SK-N-MC (cell line): ENCODE measurements around the gene SAA1.
"Not testable (repeated sequence)": the region's sequence is repeated elsewhere in the genome, so short reads cannot be mapped to it uniquely, and the experiment has no call there.

Source experiments
- DNase-seq: peaks from one replicate; pipeline ENCODE4 v3.0.0-alpha.2; 2011; ENCODE audit warnings: low read depth, low spot score
- H3K27ac ChIP-seq: fragments of 200-600 bp; sonication (generic); 2 replicates; pipeline ENCODE4 v1.5.1; 2016; ENCODE audit warnings: mixed run types
- H3K36me3 ChIP-seq: fragments of 200-600 bp; sonication (generic); 2 replicates; pipeline ENCODE4 v1.6.1; 2017; ENCODE audit warnings: antibody characterized with exemption, low read length, mixed read lengths; ENCODE audit not compliant: insufficient read depth
- H3K4me3 ChIP-seq: fragments of 200-600 bp; sonication (generic); 2 replicates; pipeline ENCODE4 v1.5.1; 2016
- H3K9ac ChIP-seq: fragments of 200-600 bp; sonication (generic); 2 replicates; pipeline ENCODE4 v1.8.0; 2017; ENCODE audit warnings: mixed run types, mixed read lengths; ENCODE audit not compliant: insufficient read length
- H3K9me3 ChIP-seq: fragments of 200-600 bp; sonication (generic); 2 replicates; pipeline ENCODE4 v1.6.1; 2017; ENCODE audit warnings: low read depth, mild to moderate bottlenecking, antibody characterized with exemption, low read length, moderate library complexity, mixed read lengths
- EZH2 ChIP-seq: fragments of 200-600 bp; sonication (generic); IDR thresholded peaks from one replicate; pipeline ENCODE4 v1.6.1; 2017; ENCODE audit warnings: antibody characterized with exemption
- FOXP2 ChIP-seq: optimal IDR thresholded peaks from 2 replicates; pipeline ENCODE3; 2011; ENCODE audit warnings: mild to moderate bottlenecking, moderate library complexity; ENCODE audit not compliant: insufficient read depth; ENCODE audit errors: extremely low read length, control extremely low read depth
- POLR2AphosphoS5 ChIP-seq: IDR thresholded peaks from 2 replicates; pipeline ENCODE4 v1.6.1; 2012; ENCODE audit warnings: mild to moderate bottlenecking, low read depth, low read length, borderline replicate concordance

Gene SAA1

GRCh38 chr11:18253233-18253632, 12.8 kb upstream of the SAA1 start:
- no peaks in the 10 kb centered on the region for H3K36me3 ChIP-seq
- H3K9ac ChIP-seq = no peak overlapping the region
- TF ChIP-seq FOXP2 = no peak
- no peak for TF ChIP-seq EZH2
- no peak for TF ChIP-seq POLR2AphosphoS5
- no peak for DNase-seq
- H3K4me3 ChIP-seq = no peak overlapping the region
- H3K27ac ChIP-seq = no peak overlapping the region
- H3K9me3 ChIP-seq = no peaks in the 10 kb centered on the region

GRCh38 chr11:18253778-18254338, 12.2 kb upstream of the SAA1 start:
- no peak for TF ChIP-seq FOXP2
- no peak for TF ChIP-seq POLR2AphosphoS5
- no peak for TF ChIP-seq EZH2
- Histone ChIP-seq H3K9me3 (no peaks in the 10 kb centered on the region), H3K27ac (no peak overlapping the region), H3K4me3 (no peak overlapping the region), H3K36me3 (no peaks in the 10 kb centered on the region), H3K9ac (no peak overlapping the region)
- DNase-seq = no peak

- Histone ChIP-seq H3K9me3 (no peaks in the 10 kb centered on the region), H3K9ac (no peak overlapping the region), H3K36me3 (no peaks in the 10 kb centered on the region), H3K4me3 (no peak overlapping the region), H3K27ac (no peak overlapping the region)
- no peak for DNase-seq
- no peak for TF ChIP-seq EZH2
- no peak for TF ChIP-seq FOXP2
- no peak for TF ChIP-seq POLR2AphosphoS5
Observed at GRCh38 chr11:18254781-18255361, 11.2 kb upstream of the SAA1 start.

GRCh38 chr11:18259259-18259658, 6.8 kb upstream of the SAA1 start:
- no peak overlapping the region for H3K27ac ChIP-seq
- TF ChIP-seq FOXP2 (no peak), EZH2 (no peak), POLR2AphosphoS5 (no peak)
- no peak overlapping the region for H3K4me3 ChIP-seq
- no peak overlapping the region for H3K9ac ChIP-seq
- no peaks in the 10 kb centered on the region for H3K9me3 ChIP-seq
- no peaks in the 10 kb centered on the region for H3K36me3 ChIP-seq
- no peak for DNase-seq

- no peaks in the 10 kb centered on the region for H3K36me3 ChIP-seq
- no peak overlapping the region for H3K4me3 ChIP-seq
- H3K9me3 ChIP-seq = no peaks in the 10 kb centered on the region
- H3K9ac ChIP-seq = no peak overlapping the region
- DNase-seq = no peak
- no peak overlapping the region for H3K27ac ChIP-seq
- TF ChIP-seq FOXP2 (no peak), EZH2 (no peak), POLR2AphosphoS5 (no peak)
Observed at GRCh38 chr11:18261721-18262120, 4.3 kb upstream of the SAA1 start.

- H3K9me3 ChIP-seq, H3K36me3 ChIP-seq, H3K9ac ChIP-seq, DNase-seq, H3K27ac ChIP-seq, H3K4me3 ChIP-seq: not testable (repeated sequence)
Observed at GRCh38 chr11:18262681-18263350, 3.2 kb upstream of the SAA1 start.

- Histone ChIP-seq H3K27ac (no peak overlapping the region), H3K9ac (no peak overlapping the region), H3K4me3 (no peak overlapping the region), H3K9me3 (no peaks in the 10 kb centered on the region), H3K36me3 (no peaks in the 10 kb centered on the region)
- no peak for DNase-seq
- no peak for TF ChIP-seq EZH2
Observed at GRCh38 chr11:18264035-18264434, 2.0 kb upstream of the SAA1 start.

GRCh38 chr11:18264677-18265555, 1.1 kb upstream of the SAA1 start:
- H3K27ac ChIP-seq = no peak overlapping the region
- H3K9ac ChIP-seq = no peak overlapping the region
- no peak for DNase-seq

GRCh38 chr11:18267335-18268133, 1.5 kb downstream of the SAA1 start:
- not testable (repeated sequence) for H3K9ac ChIP-seq, H3K36me3 ChIP-seq, H3K9me3 ChIP-seq, DNase-seq, H3K4me3 ChIP-seq, H3K27ac ChIP-seq

More at GRCh38 chr11:18264677-18265555, 1.1 kb upstream of the SAA1 start:
- H3K4me3 ChIP-seq = no peak overlapping the region
- no peaks in the 10 kb centered on the region for H3K9me3 ChIP-seq
- TF ChIP-seq FOXP2 (no peak), POLR2AphosphoS5 (no peak), EZH2 (no peak)
- H3K36me3 ChIP-seq = no peaks in the 10 kb centered on the region

- not testable (repeated sequence) for H3K9ac ChIP-seq, H3K36me3 ChIP-seq, H3K27ac ChIP-seq, DNase-seq, H3K9me3 ChIP-seq, H3K4me3 ChIP-seq
Observed at GRCh38 chr11:18269252-18269651, 3.2 kb downstream of the SAA1 start.
